Astrocyte (in vitro differentiated cells and primary cell): ENCODE data around the gene MED9.

ENCODE experiments used
- CTCF ChIP-seq: IDR thresholded peaks from 2 replicates; pipeline ENCODE4 v1.5.1; 2011; ENCODE audit warnings: low read depth, mild to moderate bottlenecking, inconsistent platforms, low read length, moderate library complexity; ENCODE audit not compliant: insufficient read depth
- EZH2 ChIP-seq: IDR thresholded peaks from 2 replicates; pipeline ENCODE4 v1.6.1; 2012; ENCODE audit warnings: mild to moderate bottlenecking, low read length, inconsistent platforms; ENCODE audit not compliant: insufficient read depth

DNA sequence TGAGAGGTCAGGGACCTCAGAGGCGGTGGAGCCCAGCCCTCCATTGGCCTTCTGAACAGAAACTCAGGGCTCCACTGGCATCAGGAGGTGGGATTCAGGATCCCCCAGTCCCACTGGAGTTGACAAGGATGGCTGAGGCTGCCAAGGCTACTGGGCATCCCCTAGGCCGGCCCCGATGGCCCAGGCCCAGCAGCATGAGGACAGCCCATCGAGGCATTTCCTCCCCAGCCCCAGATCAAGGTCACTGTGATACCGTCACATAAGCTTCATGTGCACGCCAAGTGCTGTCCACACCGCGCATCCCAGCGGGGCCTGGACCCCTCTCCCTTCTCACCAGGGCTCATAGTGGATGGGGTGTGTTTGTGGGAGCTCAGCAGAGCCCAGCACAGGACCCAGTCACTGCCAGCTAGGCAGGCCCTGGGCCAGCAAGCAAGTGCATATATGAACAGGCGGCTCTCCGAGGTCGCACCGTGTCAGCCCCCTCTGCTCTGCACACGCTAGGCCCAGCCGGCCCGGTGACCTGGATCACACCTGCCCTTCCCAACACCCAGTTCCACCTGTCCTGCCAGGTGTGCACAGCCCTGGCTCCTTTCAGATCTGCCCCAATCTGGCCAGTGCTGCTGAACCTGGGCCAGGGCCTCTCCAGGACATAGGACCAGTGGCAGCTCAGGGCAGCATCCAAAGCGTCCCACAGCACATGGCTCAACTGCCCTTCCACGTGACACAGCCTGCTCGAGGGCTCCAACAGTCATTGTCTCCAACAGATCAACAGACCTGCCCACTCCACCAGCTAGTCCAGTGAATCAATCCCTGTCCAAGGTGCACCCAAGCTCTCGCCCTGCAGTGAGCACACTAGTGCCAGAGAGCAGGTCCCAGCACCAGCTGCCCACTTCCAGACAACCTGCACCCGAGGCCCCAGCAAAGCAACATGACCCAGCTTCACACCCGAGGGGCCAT lies 52.2 kb downstream of the MED9 start:
- TF ChIP-seq CTCF (no peak), EZH2 (no peak)
